HuH-7 (cell line): ENCODE results near the gene RHBDF1.

Experiments
- DNase-seq: peaks from one replicate; pipeline ENCODE4 v3.0.0; 2011; ENCODE audit warnings: low spot score

The RHBDF1 gene

DNA sequence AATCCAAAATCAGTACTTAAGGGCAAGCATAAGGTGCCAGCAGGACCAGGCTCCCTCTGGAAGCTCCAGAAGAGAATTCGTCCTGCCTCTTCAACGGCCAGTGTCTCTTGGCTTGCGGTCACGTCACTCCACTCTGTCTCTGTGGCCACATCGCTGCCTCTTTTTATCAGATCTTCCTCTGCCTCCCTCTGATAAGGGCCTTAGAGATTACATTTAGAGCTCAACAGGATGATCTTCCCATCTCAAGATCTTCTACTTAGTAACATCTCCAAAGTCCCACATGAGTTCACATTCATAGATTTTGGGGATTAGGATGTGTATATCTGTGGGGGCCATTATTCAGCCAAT, 22.5 kb upstream of the RHBDF1 start:
- no peak for DNase-seq

- no peak for DNase-seq
Measured at GRCh38 chr16:92431-93339, 20.3 kb upstream of the RHBDF1 start.

GRCh38 chr16:91484-91883, 19.1 kb upstream of the RHBDF1 start:
- no peak for DNase-seq

DNA sequence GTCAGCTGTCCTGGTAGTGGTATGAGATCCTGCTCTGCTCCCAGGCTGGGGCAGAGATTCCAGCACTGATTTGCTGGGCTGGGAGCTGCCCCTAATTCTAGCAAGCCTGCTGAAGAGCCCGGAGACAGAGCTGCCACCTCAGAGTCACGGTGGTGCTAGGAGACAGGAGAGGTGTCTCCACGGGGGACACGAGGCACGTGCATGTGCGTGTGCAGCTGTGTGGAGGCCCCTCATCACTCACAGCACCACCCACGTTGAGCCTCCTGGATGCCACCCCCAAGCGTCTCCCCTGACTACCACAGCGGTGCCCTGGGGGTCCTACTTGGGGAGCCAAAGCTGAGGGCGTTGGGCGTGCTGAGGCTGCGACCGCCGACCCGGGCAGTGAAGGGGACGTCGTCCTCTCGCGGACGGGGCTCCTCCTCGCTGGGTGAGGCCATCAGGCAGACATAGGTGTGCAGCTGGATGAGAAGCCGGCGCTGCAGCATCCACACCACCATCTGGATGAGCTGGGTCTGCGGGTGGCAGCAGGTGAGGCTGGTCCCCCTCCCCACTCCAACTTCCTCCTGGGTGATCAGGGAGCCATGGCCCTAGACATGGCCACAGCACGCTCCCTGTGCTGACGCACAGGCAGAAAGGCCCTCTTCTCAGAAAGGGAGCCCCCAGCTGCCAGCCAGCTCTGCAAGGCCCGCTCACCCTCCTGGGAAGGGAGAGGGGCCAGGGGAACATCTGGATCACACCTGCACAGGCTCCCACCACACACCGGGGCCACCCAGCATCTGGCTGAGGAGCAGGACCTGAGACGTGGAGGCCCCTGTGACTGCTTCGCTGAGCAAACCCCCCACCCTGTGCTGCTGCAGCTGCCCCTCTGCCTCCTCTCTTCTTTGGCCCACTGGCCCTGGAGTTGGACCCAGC, 17.2 kb upstream of the RHBDF1 start:
- no peak for DNase-seq

GRCh38 chr16:88613-89012, 16.2 kb upstream of the RHBDF1 start:
- DNase-seq = no peak

GRCh38 chr16:86483-86952, 14.1 kb upstream of the RHBDF1 start:
- DNase-seq = no peak

- DNase-seq = no peak
Measured at GRCh38 chr16:85865-86264, 13.4 kb upstream of the RHBDF1 start.

DNA sequence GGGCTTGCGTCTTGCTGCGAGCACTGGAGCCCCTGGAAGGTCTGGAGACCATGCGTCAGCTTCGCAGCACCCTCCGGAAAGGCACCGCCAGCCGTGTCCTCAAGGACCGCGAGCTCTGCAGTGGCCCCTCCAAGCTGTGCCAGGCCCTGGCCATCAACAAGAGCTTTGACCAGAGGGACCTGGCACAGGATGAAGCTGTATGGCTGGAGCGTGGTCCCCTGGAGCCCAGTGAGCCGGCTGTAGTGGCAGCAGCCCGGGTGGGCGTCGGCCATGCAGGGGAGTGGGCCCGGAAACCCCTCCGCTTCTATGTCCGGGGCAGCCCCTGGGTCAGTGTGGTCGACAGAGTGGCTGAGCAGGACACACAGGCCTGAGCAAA, 13.0 kb upstream of the RHBDF1 start:
- DNase-seq = no peak

GRCh38 chr16:84718-85406, 12.4 kb upstream of the RHBDF1 start:
- DNase-seq = no peak

GRCh38 chr16:83781-84615, 11.6 kb upstream of the RHBDF1 start:
- no peak for DNase-seq

DNA sequence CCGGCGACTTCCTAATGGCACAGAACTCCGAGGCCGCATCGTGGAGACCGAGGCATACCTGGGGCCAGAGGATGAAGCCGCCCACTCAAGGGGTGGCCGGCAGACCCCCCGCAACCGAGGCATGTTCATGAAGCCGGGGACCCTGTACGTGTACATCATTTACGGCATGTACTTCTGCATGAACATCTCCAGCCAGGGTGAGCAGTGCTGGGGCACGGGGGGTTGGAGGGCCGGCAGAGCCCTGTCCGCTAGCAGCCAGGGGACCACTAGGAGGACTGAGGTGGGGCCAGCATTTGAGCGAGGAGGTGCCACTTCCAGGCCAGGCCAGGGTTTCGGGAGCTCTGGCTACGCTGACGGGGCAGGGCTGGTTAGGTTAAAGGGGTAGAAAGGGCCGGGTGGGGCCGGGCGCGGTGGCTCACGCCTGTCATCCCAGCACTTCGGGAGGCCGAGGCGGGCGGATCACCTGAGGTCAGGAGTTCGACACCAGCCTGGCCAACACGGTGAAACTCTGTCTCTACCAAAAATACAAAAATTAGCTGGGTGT, 10.7 kb upstream of the RHBDF1 start:
- no peak for DNase-seq

GRCh38 chr16:79151-80054, 7.0 kb upstream of the RHBDF1 start:
- DNase-seq = no peak

DNA sequence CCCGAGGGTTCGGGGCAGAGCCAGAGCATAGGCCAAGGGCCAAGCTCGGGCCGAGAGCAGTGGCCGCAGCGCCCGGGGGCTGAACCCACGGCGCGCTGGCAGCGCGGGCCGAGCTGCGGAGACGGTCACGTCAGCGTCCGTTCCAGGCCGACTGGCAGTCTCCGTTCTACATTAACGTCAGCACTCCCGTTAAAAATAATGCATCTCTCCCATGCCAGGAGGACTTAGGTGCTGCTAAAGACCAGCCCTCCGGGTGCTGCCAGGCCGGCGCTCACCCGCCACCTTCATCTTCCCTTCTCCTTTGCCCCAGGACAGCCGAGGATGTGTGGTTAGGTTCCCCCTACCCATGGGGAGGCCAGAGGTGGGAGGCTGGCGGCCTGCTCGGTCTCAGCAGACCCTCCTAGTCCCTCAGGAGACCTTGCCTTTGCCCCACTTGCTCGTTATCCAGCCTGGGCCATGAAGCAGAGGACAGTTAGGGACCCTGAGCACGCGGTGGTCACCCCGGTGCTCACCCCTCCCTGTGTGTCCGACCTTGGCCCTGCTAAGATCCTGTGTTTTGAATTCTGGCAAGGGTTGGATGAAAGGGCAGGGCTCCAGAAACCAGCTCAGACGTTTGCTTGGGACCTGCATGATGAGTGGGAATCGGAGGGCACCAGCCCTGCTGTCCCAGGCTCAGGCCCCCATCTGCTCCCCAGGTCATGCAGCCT, 6.2 kb upstream of the RHBDF1 start:
- peak; percentile 26 for DNase-seq

DNA sequence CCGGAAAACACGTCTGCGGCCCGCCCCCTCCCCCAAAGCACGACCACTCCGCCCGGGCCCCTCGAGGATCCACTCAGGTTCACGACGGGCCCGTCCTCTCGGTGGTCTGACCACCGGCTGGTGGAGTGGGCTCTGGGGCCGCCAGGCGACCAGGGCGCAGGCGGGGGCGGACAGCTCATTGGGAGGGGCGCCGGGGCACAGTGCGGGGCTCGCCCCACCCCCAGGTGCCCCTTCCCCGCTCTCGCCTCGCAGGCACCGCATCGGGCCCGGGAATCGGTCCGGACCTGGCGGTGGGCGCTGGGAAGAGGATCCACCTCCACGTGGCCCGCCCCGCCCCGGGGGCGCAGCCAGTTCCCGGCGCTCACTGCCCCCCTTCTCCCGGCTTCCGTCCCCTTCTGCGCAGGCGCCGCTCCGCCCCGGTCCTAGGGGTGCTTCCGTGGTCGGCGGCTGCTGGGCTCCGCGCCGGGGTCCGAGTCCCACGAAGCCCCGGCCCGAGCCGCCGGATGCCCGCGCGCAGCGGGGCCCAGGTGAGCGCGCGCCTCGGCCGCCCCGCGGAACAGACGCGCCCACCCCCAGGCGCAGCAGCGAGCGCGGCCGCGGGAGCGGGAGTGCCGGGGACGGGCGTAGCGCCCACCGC, 5.5 kb upstream of the RHBDF1 start, which contains the start of gene MPG:
TSS of gene MPG (plus strand) at position 419 of the 637 bp plus-strand sequence. CDS start at position 504, 85 bp downstream.
- DNase-seq = peak; percentile 96

DNA sequence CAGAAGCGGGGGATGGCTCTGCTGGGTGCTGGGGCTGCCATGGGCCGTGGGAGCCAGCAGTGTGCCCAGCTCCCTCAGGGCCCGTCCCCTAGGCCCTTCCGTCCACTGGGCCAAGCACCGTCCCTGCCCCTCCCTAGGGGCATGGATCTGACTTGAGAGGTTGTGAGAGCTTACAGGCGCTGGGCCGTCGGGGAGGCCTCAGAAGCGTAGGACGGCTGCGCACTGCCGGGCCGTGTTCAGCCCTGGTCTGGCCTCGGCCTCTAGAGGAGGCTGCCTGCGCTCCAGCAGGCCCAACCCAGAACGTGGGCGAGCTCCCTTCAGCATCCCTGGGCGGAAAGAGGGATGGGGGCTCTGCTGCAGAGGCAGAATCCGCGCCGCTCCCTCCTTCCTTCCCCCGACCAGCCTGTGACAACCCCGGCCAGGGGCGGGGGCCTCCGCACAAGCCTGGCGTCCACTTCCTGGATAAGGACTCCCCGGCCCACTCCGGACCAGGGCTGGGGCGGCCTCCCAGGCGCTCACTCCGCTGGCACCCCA, 4.9 kb upstream of the RHBDF1 start:
- peak; percentile 37 for DNase-seq

DNA sequence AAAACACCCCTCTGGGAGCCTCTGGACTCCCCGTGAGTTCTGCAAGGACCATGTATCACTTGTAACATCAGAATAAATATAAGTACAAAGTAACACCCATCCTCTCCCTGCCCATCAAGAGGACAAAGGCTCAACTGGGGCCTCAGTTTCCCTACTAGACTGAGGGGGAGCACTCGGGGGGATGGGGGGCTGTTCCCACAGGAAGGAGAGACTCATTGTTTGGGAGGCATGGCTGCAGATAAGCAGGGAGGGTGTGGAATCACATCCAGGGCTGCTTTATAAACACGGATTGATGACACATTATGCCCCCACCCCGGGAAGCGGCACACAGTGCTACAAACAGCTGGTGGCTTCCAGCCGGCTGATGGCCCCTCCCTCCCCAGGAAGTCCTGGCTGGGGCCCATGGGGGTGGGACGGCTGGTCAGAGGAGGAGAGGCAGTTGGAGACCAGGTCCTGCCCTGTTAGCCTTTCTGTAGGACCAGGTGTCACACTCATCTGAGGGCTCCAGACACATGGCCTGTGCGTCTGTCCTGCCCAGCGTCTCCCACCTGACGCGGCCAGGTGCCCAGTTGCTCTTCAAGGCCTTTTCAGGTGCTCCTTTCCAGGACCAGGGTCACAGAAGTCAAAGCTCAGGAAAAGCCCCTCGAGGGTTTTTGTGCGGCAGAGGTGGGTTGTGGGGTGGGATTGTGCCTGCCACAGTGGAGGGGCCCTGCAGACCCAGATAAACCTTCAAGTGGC, 4.3 kb upstream of the RHBDF1 start:
- DNase-seq = peak; percentile 34

DNA sequence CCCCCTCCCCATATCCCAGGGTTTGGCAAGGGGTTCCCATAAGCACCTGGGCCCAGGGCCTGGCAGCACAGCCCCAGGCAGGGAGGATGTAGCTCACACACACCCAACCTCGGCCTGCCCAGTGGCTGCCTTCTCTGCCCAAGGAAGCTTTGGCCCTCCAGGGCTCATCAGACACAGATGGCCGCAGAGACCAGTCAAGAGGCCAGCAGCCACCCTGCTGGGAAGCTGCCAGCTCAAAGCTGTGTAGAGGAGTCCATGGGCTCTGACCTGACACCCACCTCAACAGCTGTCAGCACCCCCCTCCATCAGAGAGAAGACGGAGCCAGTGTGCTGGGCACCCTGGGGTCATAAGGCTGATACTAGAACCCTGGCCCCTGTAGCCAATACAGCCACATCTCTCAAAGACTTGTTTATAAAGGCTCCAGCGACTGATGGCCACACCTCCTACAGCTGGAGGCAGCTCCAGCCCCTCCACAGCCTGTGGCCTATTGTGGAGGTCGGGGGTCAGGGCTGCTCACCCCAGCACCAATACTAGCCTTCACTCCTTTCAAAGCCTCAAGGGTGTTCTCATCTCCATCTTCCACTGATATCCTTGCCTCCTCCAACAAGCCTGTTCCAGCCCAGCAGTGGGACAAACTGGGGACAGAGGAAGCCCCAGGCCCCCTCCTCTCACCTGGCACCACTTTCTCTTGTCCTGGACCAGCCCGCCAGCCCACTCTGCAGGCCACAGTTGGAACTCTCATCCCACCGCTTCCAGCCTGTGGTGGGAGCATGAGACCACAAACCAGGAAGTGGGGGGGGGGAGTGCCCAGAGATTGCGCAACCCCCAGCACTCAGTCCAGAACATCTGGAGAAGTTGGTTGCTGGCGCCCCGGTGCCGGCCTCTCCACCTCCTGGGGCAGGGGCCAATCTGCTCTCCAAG, 3.4 kb upstream of the RHBDF1 start:
- DNase-seq = peak; percentile 59
